Transverse colon (tissue), 4 donors: ENCODE measurements around the gene SHISA8. TPM values are rescaled to one million over a fixed set of nuclear protein-coding genes. Genes with fewer than 3 reads are reported as not detected.

ENCODE experiments used
- DNase-seq: peaks from one replicate; pipeline ENCODE4 v3.0.0-alpha.2; 2019
- H3K27ac ChIP-seq, 4 donors: fragments of 200-600 bp; sonication (generic); 2 replicates each; pipeline ENCODE4 v1.5.1; 2016 to 2018; ENCODE audit warnings: inconsistent platforms in 4 of 4
- H3K27me3 ChIP-seq: fragments of 200-600 bp; sonication (generic); 2 replicates; pipeline ENCODE4 v1.5.1; 2017; ENCODE audit warnings: inconsistent platforms
- H3K36me3 ChIP-seq, 4 donors: fragments of 200-600 bp; sonication (generic); 2 replicates each; pipeline ENCODE4 v1.5.1; 2017 to 2019; ENCODE audit warnings: inconsistent platforms in 4 of 4
- H3K4me1 ChIP-seq, 4 donors: fragments of 200-600 bp; sonication (generic); 2 replicates each; pipeline ENCODE4 v1.5.1; 2017 to 2020; ENCODE audit warnings: inconsistent platforms in 4 of 4
- H3K4me3 ChIP-seq, 4 donors: fragments of 200-600 bp; sonication (generic); 1 replicate in 1 of 4; 2 replicates in 3 of 4; pipeline versions ENCODE4 v1.5.1 to v1.6.1; 2017 to 2019; ENCODE audit warnings: inconsistent platforms in 4 of 4
- H3K9me3 ChIP-seq, 2 donors: fragments of 200-600 bp; sonication (generic); 2 replicates each; pipeline ENCODE4 v1.5.1; 2017 to 2019; ENCODE audit warnings: inconsistent platforms in 2 of 2
- EP300 ChIP-seq: sonication (generic); formaldehyde crosslinking; IDR thresholded peaks from one replicate; pipeline ENCODE4 v1.6.1; 2017; ENCODE audit warnings: antibody characterized with exemption, low read depth
- POLR2A ChIP-seq: fragments of 450-650 bp; IDR thresholded peaks from one replicate; pipeline ENCODE4 v1.6.1; 2016; ENCODE audit warnings: antibody characterized with exemption, mild to moderate bottlenecking, moderate library complexity
- POLR2AphosphoS5 ChIP-seq, 3 donors: sonication (generic); formaldehyde crosslinking; IDR thresholded peaks; one replicate each; pipeline ENCODE4 v1.6.1; 2016; ENCODE audit warnings: antibody characterized with exemption in 3 of 3
- WGBS, 2 donors: methylation state at CpG; one replicate each; pipeline ENCODE4 v1.1.5; 2018; ENCODE audit warnings: low coverage in 1 of 2; 5-methylcytosine and 5-hydroxymethylcytosine counted together
- in situ Hi-C, 4 donors: fragments of 200-750 bp; cut with MboI; loops; one replicate each; pipeline versions ENCODE4 v1.15.0 to v1.15.1; 2017; ENCODE audit warnings: low sequenced_read_pairs in 3 of 4, low pct_ligation_motif_present in 1 of 4, low pct_unique_long_range_greater_than_20kb in 1 of 4
- intact Hi-C: fragments of 100-400 bp; cut with DNase I; formaldehyde crosslinking; loops from one replicate; pipeline ENCODE4 v1.15.1; 2023; ENCODE audit warnings: low total_unique reads
- total RNA-seq, 4 donors: library from RNA; depleted of rRNA; stranded (reverse); fragments of >200 nt; gene quantifications; one replicate each; pipeline ENCODE4 v1.1.0, GENCODE V29; 2016
- TF ChIP-seq, protein P1 (sequence below), 5 experiments: fragments of 200-600 bp in 3 of 5; fragments of 450-650 bp in 2 of 5; sonication (generic) in 3 of 5; IDR thresholded peaks; 1 replicate in 2 of 5; 2 replicates in 3 of 5; pipeline ENCODE4 v1.5.1; 2016 to 2017; ENCODE audit warnings: antibody characterized with exemption in 5 of 5, inconsistent platforms in 3 of 5, mild to moderate bottlenecking in 2 of 5, moderate library complexity in 1 of 5

Gene SHISA8
- total RNA-seq, 4 donors from 2014 or later: 0.32 TPM; not detected in 3

GRCh38 chr22:41899110-41899509 is 15.8 kb downstream of the SHISA8 start:
- Histone ChIP-seq H3K27ac (no peak overlapping the region), H3K9me3 (no peaks in the 10 kb centered on the region), H3K4me3 (no peak overlapping the region), H3K36me3 (peaks cover 0 to 56% (median 16%) of the 10 kb centered on the region in 4 donors), H3K27me3 (no peaks in the 10 kb centered on the region), H3K4me1 (no peaks in the 10 kb centered on the region)
- TF ChIP-seq POLR2AphosphoS5 (IDR thresholded peaks at IDR 0.05) (no peak), EP300 (no peak), POLR2A (no peak)
- in situ Hi-C loops: no loop called here
- no peak for DNase-seq
- WGBS, 2 donors: 91 to 100% methylated on average over 2 to 5 of the region's 5 CpGs
- intact Hi-C loops: no loop called here

GRCh38 chr22:41898645-41899044 is 16.2 kb downstream of the SHISA8 start:
- Histone ChIP-seq H3K36me3 (peaks cover 0 to 55% (median 17%) of the 10 kb centered on the region in 4 donors), H3K9me3 (no peaks in the 10 kb centered on the region), H3K4me3 (no peak overlapping the region), H3K27me3 (no peaks in the 10 kb centered on the region), H3K27ac (no peak overlapping the region), H3K4me1 (no peaks in the 10 kb centered on the region)
- in situ Hi-C loops (no loop called here), intact Hi-C loops (no loop called here)
- DNase-seq: no peak
- TF ChIP-seq POLR2A (no peak), POLR2AphosphoS5 (IDR thresholded peaks at IDR 0.05) (no peak), EP300 (no peak)
- TF ChIP-seq, protein P1, sequence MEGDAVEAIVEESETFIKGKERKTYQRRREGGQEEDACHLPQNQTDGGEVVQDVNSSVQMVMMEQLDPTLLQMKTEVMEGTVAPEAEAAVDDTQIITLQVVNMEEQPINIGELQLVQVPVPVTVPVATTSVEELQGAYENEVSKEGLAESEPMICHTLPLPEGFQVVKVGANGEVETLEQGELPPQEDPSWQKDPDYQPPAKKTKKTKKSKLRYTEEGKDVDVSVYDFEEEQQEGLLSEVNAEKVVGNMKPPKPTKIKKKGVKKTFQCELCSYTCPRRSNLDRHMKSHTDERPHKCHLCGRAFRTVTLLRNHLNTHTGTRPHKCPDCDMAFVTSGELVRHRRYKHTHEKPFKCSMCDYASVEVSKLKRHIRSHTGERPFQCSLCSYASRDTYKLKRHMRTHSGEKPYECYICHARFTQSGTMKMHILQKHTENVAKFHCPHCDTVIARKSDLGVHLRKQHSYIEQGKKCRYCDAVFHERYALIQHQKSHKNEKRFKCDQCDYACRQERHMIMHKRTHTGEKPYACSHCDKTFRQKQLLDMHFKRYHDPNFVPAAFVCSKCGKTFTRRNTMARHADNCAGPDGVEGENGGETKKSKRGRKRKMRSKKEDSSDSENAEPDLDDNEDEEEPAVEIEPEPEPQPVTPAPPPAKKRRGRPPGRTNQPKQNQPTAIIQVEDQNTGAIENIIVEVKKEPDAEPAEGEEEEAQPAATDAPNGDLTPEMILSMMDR (IDR thresholded peaks at IDR 0.05): no peak
- WGBS, 2 donors: 93% methylated on average over 11 of the region's 11 CpGs; no CpG with 5 or more reads in 1 of the 2 donors

DNA sequence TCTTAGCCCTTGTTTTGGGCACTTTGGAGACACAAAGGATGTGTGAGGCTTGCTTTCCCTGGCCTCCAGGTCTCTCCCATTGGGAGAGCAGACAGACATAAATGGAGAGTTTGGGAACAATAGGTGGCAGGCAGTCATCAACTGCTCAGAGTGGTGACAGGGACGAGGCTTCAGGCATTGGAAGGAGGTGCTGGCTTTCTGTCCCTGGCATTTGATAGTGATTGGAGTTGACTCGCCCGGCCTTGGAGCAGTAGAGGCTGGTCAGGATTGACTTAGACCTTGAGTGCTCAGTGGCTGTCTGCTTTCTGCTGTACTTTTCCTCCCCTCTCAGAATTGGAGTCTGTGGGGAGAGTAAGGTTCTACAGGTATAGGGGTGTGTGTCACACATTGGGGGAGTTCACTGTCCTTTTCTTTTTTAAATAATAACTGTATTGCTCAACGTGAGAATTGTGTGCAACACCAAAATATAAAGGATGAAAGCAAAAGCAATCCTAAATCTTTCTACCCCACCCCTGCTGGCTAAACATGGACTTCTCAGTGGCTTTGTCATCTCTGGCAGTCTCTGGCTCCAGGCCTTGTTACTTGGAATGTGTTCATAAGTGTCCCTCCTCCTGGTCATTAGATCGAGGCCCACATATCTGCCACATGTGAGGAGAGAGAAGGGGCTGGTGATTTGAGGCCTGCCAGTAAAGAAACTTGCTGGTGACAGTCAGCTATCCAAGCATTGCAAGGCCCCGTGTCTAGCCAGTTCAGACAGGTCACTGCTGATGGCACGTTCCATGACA is 21.1 kb downstream of the SHISA8 start:
- intact Hi-C loops: no loop called here
- no peak overlapping the region for H3K27ac ChIP-seq
- H3K9me3 ChIP-seq: no peaks in the 10 kb centered on the region
- H3K4me3 ChIP-seq: no peak overlapping the region
- H3K27me3 ChIP-seq: no peaks in the 10 kb centered on the region
- no peak for DNase-seq
- H3K4me1 ChIP-seq: no peaks in the 10 kb centered on the region
- peaks cover 0 to 65% (median 31%) of the 10 kb centered on the region in 4 donors for H3K36me3 ChIP-seq
- in situ Hi-C loops: no loop called here
- 71 to 86% methylated on average over 1 to 7 of the region's 7 CpGs for WGBS, 2 donors
- TF ChIP-seq POLR2A (no peak), POLR2AphosphoS5 (IDR thresholded peaks at IDR 0.05) (no peak), EP300 (no peak)
- TF ChIP-seq, protein P1 (IDR thresholded peaks at IDR 0.05): no peak

DNA sequence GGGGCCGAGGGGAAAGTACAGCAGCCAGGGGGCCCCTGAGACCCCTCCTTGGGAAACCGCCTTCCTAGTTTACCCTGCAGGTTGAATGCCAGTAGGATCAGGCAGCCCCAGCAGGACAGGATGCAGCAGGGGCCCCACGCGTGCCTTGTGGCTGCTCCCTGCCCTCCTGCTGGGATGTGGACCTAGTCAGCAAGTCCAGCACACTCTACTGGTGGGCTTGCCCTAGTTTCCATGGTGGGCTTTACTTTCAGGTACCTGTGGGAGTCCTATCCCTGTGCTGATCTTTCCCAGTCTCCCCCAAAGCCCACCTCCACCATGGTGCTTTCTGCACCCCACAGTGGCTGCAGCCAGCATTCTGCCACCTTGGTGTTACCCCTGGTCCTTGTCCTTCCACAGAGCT is 22.2 kb downstream of the SHISA8 start:
- H3K27ac ChIP-seq: no peak overlapping the region

More for the DNA sequence above, 22.2 kb downstream of the SHISA8 start:
- no peak for DNase-seq
- H3K9me3 ChIP-seq: no peaks in the 10 kb centered on the region
- peaks cover 0 to 62% (median 30%) of the 10 kb centered on the region in 4 donors for H3K36me3 ChIP-seq
- 83 to 85% methylated on average over 1 to 4 of the region's 4 CpGs for WGBS, 2 donors
- H3K4me1 ChIP-seq: no peaks in the 10 kb centered on the region
- TF ChIP-seq, protein P1 (IDR thresholded peaks at IDR 0.05): no peak
- TF ChIP-seq POLR2AphosphoS5 (IDR thresholded peaks at IDR 0.05): no peak
- no peak for TF ChIP-seq EP300
- TF ChIP-seq POLR2A: no peak
- in situ Hi-C loops (no loop called here), intact Hi-C loops (no loop called here)
- no peak overlapping the region for H3K4me3 ChIP-seq
- H3K27me3 ChIP-seq: no peaks in the 10 kb centered on the region
